GM21737 (cell line): ENCODE results near the gene CNTN5.

Experiments used
- ATAC-seq: cut with Tn5 transposase; IDR thresholded peaks from one replicate; pipeline ENCODE4 v1.9.1; 2021; ENCODE audit warnings: mild to moderate bottlenecking, moderate library complexity; ENCODE audit not compliant: unreplicated experiment

Gene CNTN5

DNA sequence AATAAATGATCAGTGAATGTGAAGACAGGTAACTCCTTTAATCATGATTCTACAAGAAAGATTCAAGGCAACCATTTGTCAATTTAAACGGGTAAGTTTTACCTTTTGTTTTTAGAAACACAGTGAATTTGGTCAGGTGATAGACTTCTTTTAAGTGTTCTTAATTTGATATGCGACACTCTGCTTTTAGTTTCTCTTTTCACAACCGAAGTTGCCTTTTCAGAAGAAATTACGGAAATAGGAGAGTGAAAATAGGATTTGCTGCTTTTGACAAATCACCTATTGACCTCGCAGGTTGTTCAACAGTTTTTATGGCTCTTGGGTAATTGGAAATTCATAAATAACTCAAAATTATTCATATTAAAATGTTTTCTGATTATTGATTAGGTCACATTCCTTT lies 142.1 kb downstream of the CNTN5 start:
- ATAC-seq = no peak

- no peak for ATAC-seq
Observed at GRCh38 chr11:99170591-99170990, 149.8 kb downstream of the CNTN5 start.

DNA sequence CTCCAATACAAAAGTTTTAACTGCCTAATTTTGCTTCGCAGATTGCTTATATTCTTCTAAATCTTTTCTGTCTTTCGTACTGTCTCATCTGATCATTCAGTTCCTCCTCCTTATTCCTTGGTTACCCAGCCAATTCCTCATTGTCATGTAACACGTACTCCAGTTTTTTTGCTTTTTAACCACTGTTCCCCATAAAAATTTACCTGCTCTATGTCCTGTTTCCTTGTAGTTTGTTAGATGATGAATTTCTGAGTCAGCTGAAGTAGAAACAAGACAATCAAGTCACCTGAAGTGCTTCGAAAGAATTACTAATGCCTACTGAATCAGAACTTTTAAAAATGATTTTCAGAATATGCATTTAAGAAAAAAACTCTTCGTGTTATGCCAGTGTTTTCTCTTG lies 150.6 kb downstream of the CNTN5 start:
- no peak for ATAC-seq

GRCh38 chr11:99176430-99176829 lies 155.7 kb downstream of the CNTN5 start:
- ATAC-seq = no peak

DNA sequence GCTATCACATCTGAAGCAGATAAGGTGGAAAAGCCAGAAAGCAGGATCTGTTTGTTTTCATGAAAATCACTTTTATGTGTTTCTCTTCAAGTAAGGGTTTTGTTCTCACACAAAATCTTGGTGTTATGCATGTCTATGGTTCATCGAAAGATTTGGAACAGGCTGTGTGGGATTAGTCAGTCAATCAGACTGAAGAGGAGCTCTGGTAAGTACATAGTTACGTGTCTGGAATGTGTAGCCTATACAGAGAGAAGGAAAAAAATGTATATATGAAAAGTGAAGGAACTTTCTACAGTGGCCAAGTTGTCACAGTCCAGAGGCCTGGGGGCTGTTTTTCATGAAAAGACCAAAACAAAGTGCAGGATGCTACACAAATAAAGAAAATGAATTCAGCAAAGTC lies 156.7 kb downstream of the CNTN5 start:
- ATAC-seq = no peak

DNA sequence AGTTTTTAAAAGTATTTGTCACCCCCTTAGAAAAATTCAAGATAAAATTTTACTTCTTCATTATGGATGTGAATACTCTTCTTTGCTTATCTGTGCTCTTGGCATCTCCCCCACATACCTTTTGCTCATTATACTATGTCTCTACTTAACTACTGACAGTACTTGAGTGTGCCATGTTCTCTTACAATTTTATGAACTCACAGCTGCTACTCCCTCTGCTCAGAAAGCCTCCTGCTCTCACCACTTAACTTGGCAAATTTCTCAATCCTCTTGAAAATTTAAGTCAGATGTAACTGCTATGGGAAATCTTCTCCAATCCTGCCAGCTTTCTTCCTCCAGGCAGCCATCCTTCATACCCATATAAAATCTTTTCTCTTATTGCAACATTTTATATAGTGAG lies 163.4 kb downstream of the CNTN5 start:
- no peak for ATAC-seq

- no peak for ATAC-seq
Observed at GRCh38 chr11:99188221-99188620, 167.5 kb downstream of the CNTN5 start.

DNA sequence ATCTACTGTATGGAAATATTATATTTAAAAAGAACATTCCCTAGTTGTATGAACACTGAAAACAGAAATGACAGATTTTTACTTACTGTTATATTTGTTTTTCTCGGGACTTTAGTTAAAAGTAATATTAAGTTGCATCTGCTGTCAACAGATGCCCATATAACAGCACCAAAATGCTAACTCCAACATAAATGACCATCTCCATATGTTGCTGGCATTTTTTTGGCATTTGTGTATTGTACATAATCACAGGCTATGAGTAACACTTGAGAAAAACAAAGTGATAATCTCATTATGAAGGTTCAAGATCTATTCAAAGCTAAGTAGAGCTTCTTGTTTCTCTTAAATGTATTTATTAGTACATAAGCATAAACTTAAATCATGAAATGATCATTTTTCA lies 172.0 kb downstream of the CNTN5 start:
- ATAC-seq = no peak

GRCh38 chr11:99197477-99197876 lies 176.7 kb downstream of the CNTN5 start:
- ATAC-seq = no peak

GRCh38 chr11:99198215-99198614 lies 177.5 kb downstream of the CNTN5 start:
- ATAC-seq = no peak

- no peak for ATAC-seq
Observed at GRCh38 chr11:99199341-99199740, 178.6 kb downstream of the CNTN5 start.

- ATAC-seq = no peak
Observed at GRCh38 chr11:99200720-99201119, 180.0 kb downstream of the CNTN5 start.

- ATAC-seq = no peak
Observed at GRCh38 chr11:99208813-99209212, 188.1 kb downstream of the CNTN5 start.

DNA sequence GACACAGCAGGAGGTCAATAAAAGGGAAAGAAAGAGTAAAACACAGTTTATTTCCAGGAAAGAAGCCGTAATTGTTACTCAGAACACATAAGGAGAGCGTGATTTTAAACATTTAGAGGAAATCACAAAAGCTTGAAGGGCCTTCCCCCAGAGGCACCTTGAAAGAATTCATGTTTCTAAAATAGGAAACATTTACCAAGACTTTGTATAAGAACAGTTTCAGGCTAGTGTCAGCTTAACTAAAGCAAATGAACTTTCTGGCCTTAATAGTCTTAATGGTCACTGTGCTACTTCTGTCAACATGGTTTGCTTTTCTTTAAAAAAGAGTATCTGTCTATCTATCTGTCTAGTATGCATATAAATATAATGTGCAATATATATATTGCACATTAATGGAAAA lies 208.8 kb downstream of the CNTN5 start:
- no peak for ATAC-seq

GRCh38 chr11:99234534-99234933 lies 213.8 kb downstream of the CNTN5 start:
- ATAC-seq = no peak

GRCh38 chr11:99238401-99238800 lies 217.7 kb downstream of the CNTN5 start:
- ATAC-seq = no peak

GRCh38 chr11:99240192-99241030 lies 219.7 kb downstream of the CNTN5 start:
- no peak for ATAC-seq

- ATAC-seq = no peak
Observed at GRCh38 chr11:99241066-99241465, 220.3 kb downstream of the CNTN5 start.

DNA sequence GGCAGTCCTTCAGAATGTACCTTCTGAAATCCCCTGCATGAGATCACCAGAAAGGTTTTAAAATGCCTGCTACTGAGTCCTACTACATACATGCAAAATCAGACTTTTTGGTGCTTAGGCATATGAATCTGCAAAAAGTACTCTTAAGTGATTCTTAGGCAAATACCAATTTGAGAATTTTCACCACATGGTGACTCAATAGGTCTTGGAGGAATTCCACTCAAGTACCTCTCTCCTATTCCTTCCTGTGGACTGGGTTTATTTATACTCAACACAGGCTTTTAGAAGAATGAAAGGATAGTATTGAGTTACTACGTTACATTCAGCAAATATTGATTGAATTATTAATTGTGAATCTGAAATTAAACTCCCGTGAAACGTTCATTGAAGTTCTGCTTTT lies 223.9 kb downstream of the CNTN5 start:
- ATAC-seq = no peak

DNA sequence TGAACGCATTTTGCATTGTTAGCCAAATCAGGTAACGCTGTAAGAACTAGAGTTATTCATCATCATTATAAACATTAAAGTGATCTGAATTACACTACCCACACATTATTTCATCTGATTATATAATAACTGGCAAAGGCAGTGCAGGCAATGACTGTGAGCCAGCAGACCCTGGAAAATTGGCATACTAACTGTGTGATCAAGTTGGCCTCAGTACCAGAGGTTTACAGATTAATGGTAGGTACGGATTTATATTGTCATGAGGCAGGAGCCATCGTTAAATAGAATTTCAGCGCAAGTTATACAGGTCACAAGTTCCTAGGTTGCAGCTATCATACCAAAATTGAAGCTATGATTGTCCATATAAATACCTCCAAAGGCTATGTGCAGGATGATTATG lies 225.4 kb downstream of the CNTN5 start:
- no peak for ATAC-seq

DNA sequence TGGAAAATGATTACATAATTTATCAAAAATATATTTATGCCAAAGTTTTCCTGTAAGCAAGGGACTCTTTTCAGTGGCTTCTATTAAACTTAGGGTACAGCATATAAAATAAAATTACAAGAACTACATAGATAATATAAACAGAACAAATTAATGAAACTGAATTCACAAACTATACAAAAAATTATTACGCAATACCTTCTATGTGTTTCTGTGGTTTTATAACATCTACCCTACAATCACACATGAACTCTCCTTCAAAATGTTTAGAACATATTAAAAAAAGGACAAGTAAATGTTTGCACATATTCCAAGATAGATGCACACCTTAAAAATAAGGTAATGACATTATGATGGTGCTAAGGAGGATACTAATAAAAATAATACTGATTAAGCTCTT lies 235.9 kb downstream of the CNTN5 start:
- no peak for ATAC-seq

DNA sequence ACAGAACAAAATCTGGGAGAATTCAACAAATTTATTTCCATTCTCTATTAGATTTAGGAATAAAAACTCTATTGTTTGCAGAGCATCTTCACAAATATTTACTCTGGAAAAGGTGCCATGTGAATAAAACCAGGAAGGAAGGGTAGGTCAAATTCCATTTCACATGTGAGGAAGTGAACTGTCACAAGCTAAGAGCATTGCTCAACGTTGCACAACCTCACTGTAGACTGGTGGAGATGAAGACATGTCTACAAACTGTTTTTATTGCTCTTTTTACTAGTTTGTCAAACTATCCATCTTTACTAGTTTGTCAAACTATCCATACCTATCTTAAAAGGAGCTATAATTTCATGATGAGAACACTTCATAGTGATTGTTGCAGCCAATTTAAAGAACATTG lies 236.4 kb downstream of the CNTN5 start:
- no peak for ATAC-seq

DNA sequence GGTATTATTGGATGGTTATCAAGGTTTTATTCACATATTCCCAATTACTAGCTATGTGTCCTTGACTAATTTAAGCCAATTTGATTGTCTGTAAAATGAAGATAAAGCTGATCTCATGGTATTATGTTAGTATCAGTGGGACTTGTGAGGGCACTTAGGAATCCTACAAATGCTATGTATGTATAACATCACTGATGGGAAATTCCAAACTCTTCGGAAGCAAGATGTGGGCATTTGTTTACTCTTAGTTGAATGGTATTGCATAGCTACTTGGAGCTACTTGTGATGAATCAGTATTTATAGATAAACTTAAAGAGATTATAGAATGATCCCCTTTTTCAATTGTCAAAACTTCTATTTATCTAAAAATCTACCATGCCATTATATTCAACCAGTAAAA lies 239.9 kb downstream of the CNTN5 start:
- no peak for ATAC-seq
